ENCODE results near the gene USP49.
A peak's percentile ranks its signal among the peaks of the same experiment; 100 is the strongest.

Gene USP49

DNA sequence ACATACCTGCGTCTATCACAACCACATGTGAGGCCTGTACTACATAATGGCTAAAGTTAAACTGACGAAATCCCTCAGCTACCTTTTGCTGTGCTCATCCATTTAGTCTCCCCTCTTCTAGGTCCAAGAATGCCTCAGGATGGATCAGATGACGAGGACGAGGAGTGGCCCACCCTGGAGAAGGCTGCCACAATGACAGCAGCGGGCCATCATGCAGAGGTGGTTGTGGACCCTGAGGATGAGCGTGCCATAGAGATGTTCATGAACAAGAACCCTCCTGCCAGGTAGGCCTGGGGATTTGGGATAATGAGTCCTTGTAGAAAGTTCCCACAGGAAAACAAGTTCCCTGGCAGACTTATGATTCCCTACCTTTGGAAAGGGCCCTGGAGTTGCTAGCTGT is 32.1 kb upstream of the USP49 start:
- DNase-seq, result no peak

GRCh38 chr6:41922154-41922553 is 27.0 kb upstream of the USP49 start:
- DNase-seq, result no peak

- DNase-seq, result no peak
Measured at GRCh38 chr6:41921712-41921998, 26.5 kb upstream of the USP49 start.

DNA sequence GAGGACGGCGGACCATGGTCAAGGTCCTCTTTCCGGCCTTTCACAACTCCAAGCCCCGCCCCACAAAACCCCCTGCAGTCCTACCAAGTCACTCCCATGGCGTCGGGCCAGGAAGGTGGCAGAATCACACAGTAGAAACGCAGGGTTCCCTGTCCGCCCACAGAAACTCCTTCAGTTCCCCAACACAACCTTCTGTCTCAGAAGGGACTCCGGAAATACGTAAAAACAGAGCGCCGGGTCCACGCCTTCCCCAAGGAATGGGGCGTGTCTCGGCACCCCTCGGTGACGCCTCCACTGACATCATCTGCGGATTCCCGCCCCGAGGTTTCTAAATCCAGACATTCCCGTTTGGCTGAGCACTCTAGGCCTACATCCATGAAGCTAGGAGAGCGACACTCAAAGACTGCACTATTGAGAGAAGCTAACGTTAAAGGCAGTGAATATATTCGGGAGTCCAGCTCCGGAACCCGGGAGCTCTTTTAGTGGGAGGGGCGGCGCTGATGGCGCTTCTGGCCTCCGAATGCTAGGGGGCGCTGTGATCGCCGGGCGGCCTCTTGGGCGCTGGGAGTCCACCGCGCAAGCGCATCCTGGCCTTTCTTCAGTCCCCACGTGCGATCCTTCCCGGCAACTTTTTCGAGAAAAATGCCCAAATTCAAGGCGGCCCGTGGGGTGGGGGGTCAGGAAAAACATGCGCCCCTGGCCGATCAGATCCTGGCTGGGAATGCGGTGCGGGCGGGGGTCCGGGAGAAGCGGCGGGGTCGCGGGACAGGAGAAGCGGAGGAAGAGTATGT is 25.9 kb upstream of the USP49 start, which contains the start of the genes BYSL and MED20:
Gene BYSL (plus strand): TSS at position 579 of the 791 bp plus-strand sequence. CDS start 64 bp downstream, at position 643.
Gene MED20 (minus strand): TSS at position 219 of the 791 bp plus-strand sequence. CDS start 121 bp downstream, at position 98.
- peak; percentile 99 for DNase-seq

DNA sequence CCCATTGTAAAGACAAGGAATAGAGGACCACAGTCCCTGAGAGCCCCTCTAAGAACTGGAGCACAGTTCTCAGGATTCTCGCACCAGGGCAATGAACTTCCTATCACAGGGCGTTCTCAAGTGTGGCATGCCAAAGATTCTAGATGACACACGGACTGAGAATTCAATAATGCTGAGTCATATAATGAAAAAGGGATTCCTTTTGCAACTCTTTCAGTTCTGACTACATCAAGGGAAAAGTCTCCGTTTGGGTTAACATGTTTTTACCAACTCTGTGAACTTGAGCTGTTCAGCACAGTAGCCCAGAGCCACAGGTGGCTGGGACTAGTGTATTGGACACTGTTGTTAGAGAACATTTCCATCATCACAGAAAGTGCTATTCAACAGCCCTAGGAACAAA is 22.4 kb upstream of the USP49 start:
- no peak for DNase-seq

GRCh38 chr6:41914869-41915530 is 19.8 kb upstream of the USP49 start:
- DNase-seq, result no peak

DNA sequence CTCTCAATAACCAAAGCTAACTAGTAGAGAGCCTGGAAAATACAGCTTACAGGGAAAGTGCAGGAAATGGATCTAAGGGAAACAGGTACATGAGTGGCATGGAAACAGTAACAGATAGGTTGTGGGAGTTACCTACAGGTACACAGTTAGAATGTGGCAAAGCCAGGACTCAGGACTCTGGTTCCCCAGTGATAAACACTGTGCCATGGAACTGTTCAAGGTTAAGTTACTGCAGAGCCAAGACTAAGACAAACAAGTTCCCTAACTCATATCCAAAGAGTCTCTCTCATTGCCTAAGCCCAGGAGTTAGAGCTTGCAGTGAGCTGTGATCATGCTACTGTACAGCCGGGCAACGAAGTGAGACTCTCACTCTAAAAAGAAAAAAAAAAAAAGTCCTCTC is 19.2 kb upstream of the USP49 start:
- no peak for DNase-seq

DNA sequence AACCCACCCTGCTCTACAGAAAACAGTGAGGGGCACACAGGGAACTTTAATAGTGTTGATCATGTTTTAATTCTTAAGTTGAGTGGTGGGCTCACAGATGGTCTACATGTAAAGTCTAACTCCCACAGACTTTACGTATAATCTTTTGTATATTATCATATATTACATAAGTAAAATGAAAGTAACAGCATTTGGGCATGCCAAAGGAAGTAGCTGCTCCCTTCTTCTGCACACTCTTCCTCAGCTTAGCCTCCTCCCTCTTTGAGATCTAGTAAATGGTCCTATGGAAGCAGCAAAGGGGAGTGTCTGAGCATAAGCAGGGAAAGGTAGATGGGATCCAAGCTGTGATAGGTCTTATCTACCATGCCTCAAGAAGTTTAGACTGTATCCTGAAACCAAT is 14.6 kb upstream of the USP49 start:
- DNase-seq, result no peak

DNA sequence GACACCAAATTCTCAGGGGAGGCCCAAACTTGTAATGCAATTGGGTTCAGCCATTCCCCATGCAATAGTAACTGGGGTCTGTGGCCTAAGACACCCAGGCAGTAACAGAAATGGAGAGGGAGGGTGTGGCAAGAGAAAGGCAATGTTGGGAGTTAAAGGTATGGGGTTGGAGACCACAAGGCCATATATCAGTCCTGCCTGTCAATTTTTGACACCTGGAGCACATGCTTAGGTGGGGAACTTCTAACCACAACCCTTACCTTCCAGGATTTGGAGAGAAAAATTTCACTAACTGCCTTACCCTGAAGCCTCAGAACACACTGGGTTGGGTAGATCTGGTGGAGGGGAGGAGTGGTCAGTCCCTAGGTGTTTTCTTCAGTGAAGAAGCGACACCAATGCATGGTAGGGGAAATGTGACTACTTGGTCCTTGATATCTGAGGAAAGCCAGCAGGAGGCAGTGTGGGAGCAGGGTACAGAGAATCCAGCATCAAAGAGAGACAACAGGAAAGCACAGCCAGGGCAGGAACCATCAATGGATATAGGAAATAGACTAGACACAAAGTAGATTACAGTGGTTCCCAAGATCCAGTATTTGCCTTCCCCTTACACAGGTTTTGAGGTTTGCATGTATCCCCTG is 6.8 kb upstream of the USP49 start:
- no peak for DNase-seq

- DNase-seq, result no peak
Measured at GRCh38 chr6:41900861-41901260, 5.7 kb upstream of the USP49 start.

DNA sequence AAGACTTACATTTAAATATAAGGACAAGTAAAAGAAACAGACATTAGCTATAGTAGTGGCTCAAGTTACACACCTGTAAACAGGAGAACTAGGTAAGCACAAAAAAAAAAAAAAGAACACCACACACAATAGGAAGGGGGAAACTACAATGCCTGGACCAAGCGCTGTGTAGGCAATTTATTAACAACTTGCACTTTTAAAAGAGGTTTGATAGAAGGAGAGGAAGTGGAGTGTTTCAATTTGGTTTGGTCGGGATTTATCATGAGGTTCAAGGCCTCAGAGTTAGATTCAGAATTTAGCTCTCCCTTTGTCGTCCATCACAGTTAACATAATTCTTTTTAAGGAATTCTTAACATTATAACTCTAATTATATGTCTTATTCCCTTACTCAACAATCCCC is 1.1 kb upstream of the USP49 start:
- DNase-seq, result no peak

DNA sequence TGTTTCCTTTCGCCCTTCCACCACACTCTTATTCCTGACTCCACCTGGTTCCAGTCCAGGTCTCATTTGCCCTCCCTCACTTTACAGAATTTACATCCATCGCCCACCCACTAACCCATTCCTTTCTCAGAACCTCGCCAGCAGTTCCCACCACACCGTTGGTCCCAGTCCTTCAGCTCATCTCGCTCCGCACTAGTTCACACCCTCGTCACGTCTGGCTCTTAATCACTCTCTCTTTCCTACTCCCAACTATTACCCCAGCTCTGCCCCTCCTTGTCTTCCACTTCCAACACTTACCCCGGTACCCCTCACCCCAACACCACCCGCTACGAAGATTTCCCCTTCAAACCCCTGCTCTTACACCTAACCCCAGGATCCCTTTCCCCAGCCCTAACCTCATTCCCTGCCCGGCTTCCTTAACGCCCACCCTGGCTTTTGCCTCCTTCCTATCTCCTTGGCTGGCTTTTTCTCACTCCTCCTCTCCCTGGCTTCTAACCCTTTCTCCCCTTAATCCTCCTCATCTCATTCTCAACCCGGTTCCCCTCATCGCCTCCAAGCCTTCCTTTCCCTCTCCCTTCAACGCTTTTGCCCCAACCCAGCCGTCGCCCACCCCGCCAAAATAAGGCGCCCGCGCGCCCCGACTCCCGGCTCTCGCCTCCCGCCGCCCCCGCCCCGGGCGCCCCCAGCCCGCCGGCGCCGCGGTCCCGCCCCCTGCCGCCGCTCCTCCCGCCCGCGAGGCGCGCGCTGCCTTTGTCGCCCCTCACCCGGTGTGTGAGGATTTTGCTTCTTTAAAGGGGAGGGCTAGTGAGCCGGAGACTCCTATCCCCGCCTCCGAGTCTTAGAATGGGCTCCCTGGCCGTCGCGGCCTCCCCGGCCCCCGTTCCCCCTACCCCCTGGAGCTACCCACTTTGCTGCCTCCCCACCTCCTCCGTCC is 542 bp downstream of the USP49 start:
- peak; percentile 81 for DNase-seq

- DNase-seq, result peak; percentile 1
Measured at GRCh38 chr6:41892921-41893564, 2.1 kb downstream of the USP49 start.

DNA sequence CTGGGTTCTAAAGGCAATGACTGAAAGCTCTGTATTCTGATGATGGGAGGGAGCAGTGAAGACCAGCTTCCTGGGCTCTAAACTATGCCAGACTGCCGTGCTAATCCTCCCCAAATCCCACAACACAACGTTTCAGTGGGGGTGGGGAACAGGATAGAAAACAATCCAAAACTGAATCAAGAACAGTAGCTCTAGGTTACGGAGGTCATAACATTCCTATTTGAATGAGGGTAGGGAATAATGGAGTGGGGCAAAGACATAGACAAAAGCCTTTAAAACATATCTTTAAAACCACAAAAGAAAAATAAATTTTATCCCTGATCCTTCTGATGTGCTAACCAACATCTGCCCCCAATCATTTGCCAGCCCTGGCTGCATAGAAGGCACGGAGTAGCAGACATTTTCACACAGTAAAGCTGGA is 7.8 kb downstream of the USP49 start:
- no peak for DNase-seq

DNA sequence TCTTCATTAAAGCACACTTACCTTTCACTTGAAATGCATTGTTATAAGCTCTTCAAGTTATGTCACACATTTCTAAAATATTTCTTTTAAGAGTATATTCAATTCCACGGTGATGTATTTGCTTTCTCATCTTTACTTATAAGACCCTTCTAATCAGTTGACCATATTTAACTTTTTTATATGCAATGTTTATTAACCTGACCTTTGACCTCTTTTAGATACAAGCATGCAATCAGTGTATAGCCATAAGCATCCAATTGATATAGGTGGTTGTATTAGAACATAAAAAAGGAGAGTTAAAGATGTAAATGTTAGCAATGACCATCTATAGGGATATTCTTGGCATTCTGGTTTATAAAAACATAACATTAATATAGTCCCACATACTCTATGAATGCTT is 9.2 kb downstream of the USP49 start:
- DNase-seq, result no peak

DNA sequence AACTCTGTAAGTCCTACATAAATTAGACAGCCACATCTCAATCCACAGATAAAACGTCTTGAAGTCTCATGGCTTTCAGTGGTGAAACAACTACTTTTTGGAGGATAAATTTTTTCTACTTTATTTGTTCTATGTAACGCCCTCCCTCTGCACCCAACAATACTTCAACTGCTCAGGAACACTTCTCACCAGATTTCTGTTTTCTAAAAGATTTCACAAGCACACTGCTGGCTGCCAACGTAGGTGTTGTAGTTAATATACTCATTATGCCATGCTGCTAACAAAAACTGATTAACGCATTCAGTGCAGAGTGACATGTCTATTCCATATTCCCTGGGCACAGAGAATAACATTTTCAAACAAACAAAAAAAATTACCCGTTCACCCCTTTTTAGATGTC is 10.2 kb downstream of the USP49 start:
- DNase-seq, result no peak

DNA sequence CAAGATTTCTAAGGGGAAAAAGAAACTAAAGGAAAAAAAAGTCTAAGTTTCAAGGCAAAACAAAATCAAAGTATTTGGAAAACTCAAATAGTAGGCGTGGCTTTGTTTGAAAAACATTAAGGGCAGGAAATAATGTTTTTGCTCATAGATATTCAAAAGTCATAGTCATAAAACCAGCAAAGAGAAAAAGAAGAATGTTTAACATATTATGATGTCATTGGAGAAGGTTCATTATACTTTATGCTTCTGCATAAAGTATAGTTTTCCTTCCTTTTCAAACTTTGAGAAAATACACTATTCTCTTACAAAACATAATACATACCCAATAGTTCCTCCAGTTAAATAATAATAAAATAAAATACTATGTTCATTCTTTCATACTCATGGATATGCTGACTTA is 13.7 kb downstream of the USP49 start:
- no peak for DNase-seq

DNA sequence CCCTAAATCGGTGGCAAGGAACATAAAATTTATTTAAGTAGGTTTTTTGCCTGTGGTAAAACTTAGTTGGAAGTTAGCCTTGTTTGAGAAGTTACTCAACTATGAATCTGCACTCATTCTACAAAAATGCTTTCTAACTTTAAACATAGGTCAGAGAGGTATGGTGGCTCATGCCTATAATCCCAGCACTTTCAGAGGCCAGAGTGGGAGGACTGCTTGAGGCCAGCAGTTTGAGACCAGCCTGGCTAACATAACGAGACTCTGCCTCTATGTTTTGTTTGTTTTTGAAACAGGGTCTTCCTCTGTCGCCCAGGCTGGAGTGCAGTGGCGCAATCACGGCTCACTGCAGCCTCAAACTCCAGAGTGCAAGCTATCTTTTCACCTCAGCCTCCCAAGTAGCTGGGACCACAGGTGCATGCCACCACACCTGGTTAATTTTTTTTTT is 16.2 kb downstream of the USP49 start:
- no peak for DNase-seq

- no peak for DNase-seq
Measured at GRCh38 chr6:41878246-41878645, 16.9 kb downstream of the USP49 start.

DNA sequence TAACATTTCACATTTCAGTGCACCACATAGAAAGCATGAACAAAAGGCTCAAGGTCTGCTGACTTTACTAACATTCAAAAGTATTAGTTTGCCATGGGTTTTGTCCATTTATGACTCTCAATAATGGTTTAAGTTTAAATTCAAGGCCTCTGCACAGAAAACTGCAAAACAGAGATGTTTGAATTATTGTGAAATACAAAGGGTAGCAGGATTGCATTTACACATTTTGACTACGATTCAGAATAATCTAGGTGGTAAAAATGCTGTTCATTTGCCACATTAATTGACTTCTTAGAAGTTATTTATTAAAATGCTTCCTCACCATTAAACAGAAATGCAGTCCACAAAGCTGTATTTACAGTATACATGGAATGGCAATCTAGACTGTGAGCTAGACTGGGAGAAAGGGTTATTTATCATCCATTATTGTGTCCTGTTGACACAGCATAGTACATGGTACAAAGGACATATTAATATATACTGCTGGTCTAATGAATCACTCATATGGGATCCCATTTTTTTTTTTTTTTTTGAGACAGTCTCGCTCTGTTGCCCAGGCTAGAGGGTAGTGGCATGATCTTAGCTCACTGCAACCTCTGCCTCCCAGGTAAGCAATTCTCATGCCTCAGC is 18.0 kb downstream of the USP49 start:
- no peak for DNase-seq

DNA sequence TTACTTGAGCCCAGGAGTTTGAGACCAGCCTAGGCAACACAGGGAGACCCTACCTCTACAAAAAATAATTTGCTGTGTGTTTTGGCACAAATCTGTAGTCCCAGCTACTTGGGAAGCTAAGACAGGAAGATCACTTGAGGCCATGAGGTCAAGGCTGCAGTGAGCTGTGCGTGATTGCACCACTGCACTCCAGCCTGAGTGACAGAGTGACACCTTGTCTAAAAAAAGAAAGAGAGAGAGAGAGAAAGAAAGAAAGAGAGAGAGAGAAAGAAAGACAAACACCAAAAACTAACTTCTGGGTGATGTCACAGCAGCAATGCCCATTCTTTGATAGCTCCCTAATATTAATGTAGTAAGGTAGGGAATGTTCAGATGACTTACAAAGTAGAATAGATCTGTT is 20.4 kb downstream of the USP49 start:
- no peak for DNase-seq

DNA sequence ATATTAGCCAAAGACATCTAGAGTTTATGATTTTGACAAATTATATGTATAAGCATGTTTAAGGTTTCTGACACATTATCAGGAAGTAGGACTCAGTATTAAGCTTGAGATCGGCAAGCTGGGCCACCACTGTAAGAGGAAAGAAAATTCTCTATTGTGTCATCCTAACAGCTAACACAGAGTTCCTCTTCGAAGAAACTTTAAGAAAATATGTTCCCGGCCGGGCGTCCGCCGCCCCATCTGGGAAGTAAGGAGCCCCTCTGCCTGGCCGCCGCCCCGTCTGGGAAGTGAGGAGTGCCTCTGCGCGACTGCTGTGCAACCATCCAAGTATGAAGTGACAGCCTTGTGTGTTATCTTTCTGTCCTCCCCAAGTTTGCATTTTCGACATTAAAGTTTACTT is 23.0 kb downstream of the USP49 start:
- no peak for DNase-seq
